HCT116 (cell line): ENCODE data around the gene TNIK. TPM values are rescaled to one million over a fixed set of nuclear protein-coding genes. Genes with fewer than 3 reads are reported as not detected.

Experiments
- ATAC-seq: fragments of 200-7000 bp; cut with Tn5 transposase; 2 replicates; pipeline ENCODE4 v1.9.1; 2020; ENCODE audit warnings: mild to moderate bottlenecking, moderate library complexity
- BruUV-seq: library from RNA; stranded (reverse); fragments of 400-500 nt; replicated peaks from 2 replicates; lab custom pipeline; 2021; lab: Mats Ljungman, UMichigan
- CTCF ChIA-PET: fragments of 300-600 bp; sonication (Branson Sonifier 250); formaldehyde crosslinking; loops from one replicate; lab custom pipeline; 2021; ENCODE audit warnings: antibody characterized with exemption; lab: Charles Lee
- POLR2A ChIA-PET: fragments of 300-600, 350-600 bp; sonication (Branson Sonifier 250); formaldehyde crosslinking; loops from one replicate; lab custom pipeline; 2021; ENCODE audit warnings: antibody characterized with exemption; lab: Charles Lee
- RAD21 ChIA-PET, 2 experiments: fragments of 300-600 bp; sonication (Branson Sonifier 250); formaldehyde crosslinking; loops; one replicate each; lab custom pipeline; 2023; ENCODE audit warnings: low total read pairs in 2 of 2; ENCODE audit not compliant: uncharacterized antibody in 2 of 2, unreplicated experiment in 2 of 2, low non-redundant PET in 1 of 2; lab: Charles Lee
- DNase-seq: peaks from one replicate; pipeline ENCODE4 v3.0.0-alpha.2; 2010; ENCODE audit warnings: low read depth, low spot score
- H2AFZ ChIP-seq: fragments of 200-600 bp; shearing (Covaris generic), sonication (generic); 2 replicates; pipeline ENCODE4 v1.6.1; 2017; ENCODE audit warnings: low read depth, mixed run types, mixed read lengths, antibody characterized with exemption, low read length; ENCODE audit not compliant: poor library complexity, severe bottlenecking
- H3K27ac ChIP-seq: 2 replicates; pipeline ENCODE4 v1.5.1; 2012; ENCODE audit warnings: low read depth, low read length
- H3K27me3 ChIP-seq: fragments of 200-600 bp; sonication (generic); 2 replicates; pipeline ENCODE4 v1.6.1; 2016; ENCODE audit warnings: mixed run types, low read length, mixed read lengths; ENCODE audit not compliant: insufficient read depth
- H3K36me3 ChIP-seq, 2 experiments: fragments of 200-500 bp in 1 of 2; fragments of 200-600 bp in 1 of 2; sonication (Bioruptor generic) in 1 of 2; sonication (generic) in 1 of 2; 2 replicates each; pipeline versions ENCODE4 v1.5.1 to v1.6.1; 2014 to 2016; ENCODE audit warnings: low read length in 2 of 2, inconsistent platforms in 1 of 2, mixed read lengths in 1 of 2, mixed run types in 1 of 2; ENCODE audit not compliant: insufficient read depth in 2 of 2, control insufficient read depth in 1 of 2
- H3K4me1 ChIP-seq, 2 experiments: fragments of 200-600 bp in 1 of 2; sonication (generic) in 1 of 2; 2 replicates each; pipeline versions ENCODE4 v1.5.1 to v1.6.1; 2012 to 2017; ENCODE audit warnings: low read length in 2 of 2, inconsistent platforms in 1 of 2, mild to moderate bottlenecking in 1 of 2, mixed read lengths in 1 of 2, mixed run types in 1 of 2, moderate library complexity in 1 of 2; ENCODE audit not compliant: insufficient read depth in 2 of 2, control insufficient read depth in 1 of 2
- H3K4me2 ChIP-seq: fragments of 200-600 bp; sonication (generic); 2 replicates; pipeline ENCODE4 v1.6.1; 2017; ENCODE audit warnings: mixed run types, low read length, mixed read lengths
- H3K4me3 ChIP-seq, 2 experiments: fragments of 200-600 bp in 1 of 2; sonication (generic) in 1 of 2; replicated peaks in 1 of 2; 2 replicates each; pipeline ENCODE4 v1.5.1; 2011 to 2016; ENCODE audit warnings: low read length in 2 of 2, control low read depth in 1 of 2, low read depth in 1 of 2, mild to moderate bottlenecking in 1 of 2, mixed read lengths in 1 of 2, mixed run types in 1 of 2
- H3K79me2 ChIP-seq: fragments of 200-600 bp; sonication (generic); 2 replicates; pipeline ENCODE4 v1.6.1; 2017; ENCODE audit warnings: mild to moderate bottlenecking, mixed run types, low read length, moderate library complexity, mixed read lengths; ENCODE audit not compliant: insufficient read depth
- H3K9ac ChIP-seq: fragments of 200-600 bp; sonication (generic); 2 replicates; pipeline ENCODE4 v1.6.1; 2016; ENCODE audit warnings: low read length, mixed read lengths
- H3K9me2 ChIP-seq: fragments of 200-600 bp; sonication (generic), shearing (Covaris generic); 2 replicates; pipeline ENCODE4 v1.6.1; 2017; ENCODE audit warnings: mixed run types, mild to moderate bottlenecking, moderate library complexity; ENCODE audit not compliant: insufficient read depth
- H3K9me3 ChIP-seq, 2 experiments: fragments of 200-500 bp in 1 of 2; fragments of 200-600 bp in 1 of 2; sonication (Bioruptor generic) in 1 of 2; sonication (generic) in 1 of 2; 2 replicates each; pipeline ENCODE4 v1.6.1; 2014 to 2017; ENCODE audit warnings: low read length in 2 of 2, mixed read lengths in 2 of 2, inconsistent platforms in 1 of 2, low read depth in 1 of 2, mild to moderate bottlenecking in 1 of 2, mixed run types in 1 of 2, moderate library complexity in 1 of 2; ENCODE audit not compliant: control insufficient read depth in 1 of 2, insufficient read depth in 1 of 2
- H4K20me1 ChIP-seq: fragments of 200-600 bp; sonication (generic), shearing (Covaris generic); 2 replicates; pipeline ENCODE4 v1.6.1; 2017; ENCODE audit warnings: mixed run types, mild to moderate bottlenecking, moderate library complexity; ENCODE audit not compliant: insufficient read depth
- CBX3 ChIP-seq: IDR thresholded peaks from 2 replicates; pipeline ENCODE4 v1.6.1; 2012; ENCODE audit warnings: low read depth
- CEBPB ChIP-seq: IDR thresholded peaks from 2 replicates; pipeline ENCODE4 v1.6.1; 2012; ENCODE audit warnings: low read depth
- EGR1 ChIP-seq: IDR thresholded peaks from 2 replicates; pipeline ENCODE4 v1.6.1; 2012; ENCODE audit warnings: low read depth
- ELF1 ChIP-seq: IDR thresholded peaks from 2 replicates; pipeline ENCODE4 v1.6.1; 2012; ENCODE audit warnings: low read depth, borderline replicate concordance
- EZH2phosphoT487 ChIP-seq: fragments of 200-600 bp; IDR thresholded peaks from 2 replicates; pipeline ENCODE4 v1.6.1; 2018; ENCODE audit warnings: antibody characterized with exemption, borderline replicate concordance
- JUND ChIP-seq: IDR thresholded peaks from 2 replicates; pipeline ENCODE4 v1.6.1; 2012
- POLR2A ChIP-seq: IDR thresholded peaks from 2 replicates; pipeline ENCODE4 v1.7.0; 2011; ENCODE audit warnings: borderline replicate concordance; ENCODE audit not compliant: insufficient read depth, insufficient read length; ENCODE audit errors: extremely low read depth
- POLR2AphosphoS5 ChIP-seq: IDR thresholded peaks from 2 replicates; pipeline ENCODE4 v1.6.1; 2011; ENCODE audit warnings: mild to moderate bottlenecking, low read depth, low read length, moderate library complexity
- SP1 ChIP-seq: IDR thresholded peaks from 2 replicates; pipeline ENCODE4 v1.6.1; 2012; ENCODE audit warnings: low read depth
- SRF ChIP-seq: IDR thresholded peaks from 2 replicates; pipeline ENCODE4 v1.6.1; 2012; ENCODE audit warnings: low read depth
- ZFX ChIP-seq: fragments of 450-650 bp; IDR thresholded peaks from 2 replicates; pipeline ENCODE4 v1.6.1; 2017
- ZNF274 ChIP-seq: fragments of 200-500 bp; sonication (Bioruptor generic); IDR thresholded peaks from 2 replicates; pipeline ENCODE4 v1.6.1; 2014; ENCODE audit warnings: mild to moderate bottlenecking, low read depth, low read length, inconsistent platforms
- intact Hi-C: fragments of 100-400 bp; cut with micrococcal nuclease; formaldehyde crosslinking; loops from 2 replicates; pipeline ENCODE4 v1.10.0; 2022
- total RNA-seq: library from RNA; stranded (reverse); gene quantifications from one replicate; pipeline ENCODE4 v1.2.1, GENCODE V29; 2021; ENCODE audit not compliant: unreplicated experiment
- TF ChIP-seq, protein P1 (sequence below): IDR thresholded peaks from 2 replicates; pipeline ENCODE4 v1.6.1; 2012; ENCODE audit warnings: low read depth
- TF ChIP-seq, protein P2 (sequence below): IDR thresholded peaks from 2 replicates; pipeline ENCODE4 v1.6.1; 2011; ENCODE audit warnings: mild to moderate bottlenecking, low read length, moderate library complexity; ENCODE audit not compliant: insufficient replicate concordance; ENCODE audit errors: extremely low read depth

TNIK gene
- total RNA-seq, 1 experiment from 2014 or later: 24.1 TPM

DNA sequence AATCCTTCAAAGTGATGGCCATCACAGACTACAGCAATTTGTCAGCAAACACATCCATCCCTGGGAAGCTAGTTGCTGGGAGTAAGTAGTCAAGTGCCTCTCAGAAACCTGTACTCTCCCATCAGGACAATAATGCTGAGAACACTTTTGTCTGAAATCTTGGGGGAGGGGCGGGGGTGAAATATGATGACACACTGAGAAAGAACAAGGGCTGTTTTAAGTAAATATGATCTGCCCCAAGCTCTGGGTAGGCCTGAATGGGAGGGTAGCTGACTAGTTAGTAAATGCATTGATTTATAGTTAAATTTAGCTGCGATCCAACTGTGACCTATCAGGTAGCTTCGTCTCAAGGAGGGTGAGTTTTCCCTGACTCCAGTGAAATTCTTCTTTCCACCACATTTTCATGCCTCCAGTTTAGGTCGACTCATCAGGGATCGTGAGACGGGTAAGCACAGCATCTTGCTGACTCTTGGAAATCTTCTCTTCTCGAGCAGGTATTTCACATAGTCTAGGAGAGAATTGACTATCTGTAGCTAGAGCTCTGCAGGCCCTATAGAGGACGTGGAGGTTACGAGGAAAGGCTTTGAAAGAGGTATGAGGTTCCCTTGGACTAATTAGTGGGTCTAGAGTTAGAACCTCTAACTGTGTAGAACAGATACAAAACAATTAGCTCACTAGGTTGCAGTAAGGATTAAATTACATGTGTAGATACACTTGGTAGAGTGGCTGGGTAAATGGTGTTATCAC lies 220.3 kb downstream of the TNIK start:
- no peaks in the 10 kb centered on the region for H3K9me2 ChIP-seq
- H2AFZ ChIP-seq: no peak overlapping the region
- H3K9ac ChIP-seq: no peak overlapping the region
- TF ChIP-seq CEBPB (0 out of 2 replicates have a peak, but pooled peaks have one; percentile 30), JUND (no peak)
- TF ChIP-seq, all 23 proteins: peak for 1
- H3K9me3 ChIP-seq: no peaks in the 10 kb centered on the region
- no peaks in the 10 kb centered on the region for H4K20me1 ChIP-seq
- H3K27ac ChIP-seq: no peak overlapping the region
- no peaks in the 10 kb centered on the region; a peak in 1 of 4 replicates for H3K4me1 ChIP-seq
- intact Hi-C loops: no loop called here
- no peaks in the 10 kb centered on the region for H3K79me2 ChIP-seq
- RAD21 ChIA-PET: no interaction called here
- no peak overlapping the region for H3K4me3 ChIP-seq
- no peaks in the 10 kb centered on the region for H3K36me3 ChIP-seq
- DNase-seq (no peak), ATAC-seq (no peak)
- no TSS peak for BruUV-seq
- CTCF ChIA-PET: no interaction called here
- POLR2A ChIA-PET: no interaction called here
- H3K4me2 ChIP-seq: no peak overlapping the region
- H3K27me3 ChIP-seq: no peaks in the 10 kb centered on the region

DNA sequence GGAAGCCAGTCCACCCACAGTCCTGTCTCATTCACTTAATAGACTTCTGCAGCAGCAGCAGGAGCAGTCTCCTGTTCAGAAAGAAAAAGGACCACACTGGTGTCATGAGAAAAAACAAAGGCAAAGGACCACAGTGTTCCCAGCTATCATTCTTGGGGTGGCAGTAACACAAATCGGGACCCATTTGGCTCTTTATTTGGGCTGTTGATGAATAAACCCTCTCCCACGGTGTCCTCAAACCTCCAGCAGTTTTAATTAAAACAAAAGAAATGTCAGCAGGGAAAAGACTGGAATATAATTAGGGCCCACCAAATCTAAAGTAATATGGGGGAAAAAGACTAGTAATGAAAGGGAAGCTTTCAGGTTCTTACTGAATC lies 223.2 kb downstream of the TNIK start:
- H3K9me3 ChIP-seq: no peaks in the 10 kb centered on the region
- H3K9me2 ChIP-seq: no peaks in the 10 kb centered on the region; the same call in 1 of the 2 replicates
- no TSS peak for BruUV-seq
- DNase-seq (no peak), ATAC-seq (no peak)
- H3K79me2 ChIP-seq: no peaks in the 10 kb centered on the region
- RAD21 ChIA-PET: no interaction called here
- H3K27me3 ChIP-seq: no peaks in the 10 kb centered on the region
- no peak overlapping the region for H3K4me2 ChIP-seq
- intact Hi-C loops: no loop called here
- H2AFZ ChIP-seq: no peak overlapping the region
- CTCF ChIA-PET: no interaction called here
- POLR2A ChIA-PET: no interaction called here
- H3K4me1 ChIP-seq: no peaks in the 10 kb centered on the region; a peak in 1 of 4 replicates
- no peak overlapping the region for H3K9ac ChIP-seq
- no peak overlapping the region for H3K27ac ChIP-seq
- H3K36me3 ChIP-seq: no peaks in the 10 kb centered on the region
- no peaks in the 10 kb centered on the region for H4K20me1 ChIP-seq
- H3K4me3 ChIP-seq: no peak overlapping the region
- TF ChIP-seq POLR2AphosphoS5 (no peak), EGR1 (no peak), SP1 (no peak), ZNF274 (no peak), EZH2phosphoT487 (no peak), CBX3 (no peak), JUND (no peak), SRF (no peak), ZFX (no peak), ELF1 (no peak), POLR2A (no peak)
- TF ChIP-seq, protein P1, sequence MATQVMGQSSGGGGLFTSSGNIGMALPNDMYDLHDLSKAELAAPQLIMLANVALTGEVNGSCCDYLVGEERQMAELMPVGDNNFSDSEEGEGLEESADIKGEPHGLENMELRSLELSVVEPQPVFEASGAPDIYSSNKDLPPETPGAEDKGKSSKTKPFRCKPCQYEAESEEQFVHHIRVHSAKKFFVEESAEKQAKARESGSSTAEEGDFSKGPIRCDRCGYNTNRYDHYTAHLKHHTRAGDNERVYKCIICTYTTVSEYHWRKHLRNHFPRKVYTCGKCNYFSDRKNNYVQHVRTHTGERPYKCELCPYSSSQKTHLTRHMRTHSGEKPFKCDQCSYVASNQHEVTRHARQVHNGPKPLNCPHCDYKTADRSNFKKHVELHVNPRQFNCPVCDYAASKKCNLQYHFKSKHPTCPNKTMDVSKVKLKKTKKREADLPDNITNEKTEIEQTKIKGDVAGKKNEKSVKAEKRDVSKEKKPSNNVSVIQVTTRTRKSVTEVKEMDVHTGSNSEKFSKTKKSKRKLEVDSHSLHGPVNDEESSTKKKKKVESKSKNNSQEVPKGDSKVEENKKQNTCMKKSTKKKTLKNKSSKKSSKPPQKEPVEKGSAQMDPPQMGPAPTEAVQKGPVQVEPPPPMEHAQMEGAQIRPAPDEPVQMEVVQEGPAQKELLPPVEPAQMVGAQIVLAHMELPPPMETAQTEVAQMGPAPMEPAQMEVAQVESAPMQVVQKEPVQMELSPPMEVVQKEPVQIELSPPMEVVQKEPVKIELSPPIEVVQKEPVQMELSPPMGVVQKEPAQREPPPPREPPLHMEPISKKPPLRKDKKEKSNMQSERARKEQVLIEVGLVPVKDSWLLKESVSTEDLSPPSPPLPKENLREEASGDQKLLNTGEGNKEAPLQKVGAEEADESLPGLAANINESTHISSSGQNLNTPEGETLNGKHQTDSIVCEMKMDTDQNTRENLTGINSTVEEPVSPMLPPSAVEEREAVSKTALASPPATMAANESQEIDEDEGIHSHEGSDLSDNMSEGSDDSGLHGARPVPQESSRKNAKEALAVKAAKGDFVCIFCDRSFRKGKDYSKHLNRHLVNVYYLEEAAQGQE: no peak
- TF ChIP-seq, protein P2, sequence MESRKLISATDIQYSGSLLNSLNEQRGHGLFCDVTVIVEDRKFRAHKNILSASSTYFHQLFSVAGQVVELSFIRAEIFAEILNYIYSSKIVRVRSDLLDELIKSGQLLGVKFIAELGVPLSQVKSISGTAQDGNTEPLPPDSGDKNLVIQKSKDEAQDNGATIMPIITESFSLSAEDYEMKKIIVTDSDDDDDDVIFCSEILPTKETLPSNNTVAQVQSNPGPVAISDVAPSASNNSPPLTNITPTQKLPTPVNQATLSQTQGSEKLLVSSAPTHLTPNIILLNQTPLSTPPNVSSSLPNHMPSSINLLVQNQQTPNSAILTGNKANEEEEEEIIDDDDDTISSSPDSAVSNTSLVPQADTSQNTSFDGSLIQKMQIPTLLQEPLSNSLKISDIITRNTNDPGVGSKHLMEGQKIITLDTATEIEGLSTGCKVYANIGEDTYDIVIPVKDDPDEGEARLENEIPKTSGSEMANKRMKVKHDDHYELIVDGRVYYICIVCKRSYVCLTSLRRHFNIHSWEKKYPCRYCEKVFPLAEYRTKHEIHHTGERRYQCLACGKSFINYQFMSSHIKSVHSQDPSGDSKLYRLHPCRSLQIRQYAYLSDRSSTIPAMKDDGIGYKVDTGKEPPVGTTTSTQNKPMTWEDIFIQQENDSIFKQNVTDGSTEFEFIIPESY: no peak
